ENCODE measurements around the gene ECI2.
A peak's percentile ranks its signal among the peaks of the same experiment; 100 is the strongest.

DNA sequence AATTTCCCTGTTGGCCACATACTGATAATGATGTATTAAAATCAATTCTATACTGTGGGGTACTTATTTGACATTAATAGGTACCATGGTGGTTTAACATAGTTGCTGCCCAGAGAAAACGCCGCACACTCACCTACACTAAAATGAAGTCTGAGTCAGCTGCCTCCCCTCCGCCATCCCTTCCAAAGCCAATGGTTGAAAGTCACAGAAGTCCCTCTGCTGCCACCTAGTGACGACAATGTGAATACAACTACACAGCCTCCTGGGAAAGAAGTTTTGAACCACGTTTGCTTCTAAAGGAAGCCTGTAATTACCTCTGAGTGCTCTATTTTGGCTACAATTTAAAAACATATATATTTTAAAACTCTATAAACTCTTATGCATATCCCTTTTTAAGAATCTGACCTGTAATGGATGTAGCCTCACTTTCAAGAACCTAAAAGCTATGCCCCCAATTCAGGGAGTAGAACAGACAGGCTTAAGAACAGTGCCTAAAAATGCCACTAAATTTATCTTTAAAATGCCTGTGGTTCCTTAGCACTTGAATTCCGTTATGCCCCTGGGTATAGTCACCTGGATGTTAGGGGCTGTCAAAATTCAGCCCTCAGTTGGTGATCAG, 20.6 kb upstream of the ECI2 start:
- TF ChIP-seq CTCF (IDR thresholded peaks at IDR 0.05) (peak; percentile 84 to 89 (median 88)), POLR2A (IDR thresholded peaks at IDR 0.05) (no peak)
